HG03469 (cell line): ENCODE measurements around the gene SETDB2.
A peak's percentile ranks its signal among the peaks of the same experiment; 100 is the strongest.

Source experiments
- ATAC-seq: cut with Tn5 transposase; IDR thresholded peaks from one replicate; pipeline ENCODE4 v1.9.1; 2021; ENCODE audit warnings: mild to moderate bottlenecking, moderate library complexity, moderate number of reproducible peaks; ENCODE audit not compliant: unreplicated experiment

Gene SETDB2

GRCh38 chr13:49443704-49444523, at the start of gene SETDB2, which contains the start of gene CAB39L:
Gene SETDB2 (plus strand): TSS chr13:49444274. CDS start chr13:49451894, 7,620 bp downstream.
Gene CAB39L (minus strand): TSS chr13:49444064. CDS start chr13:49382910, 61,154 bp downstream.
- ATAC-seq = peak; percentile 90

GRCh38 chr13:49395451-49395865, 48.6 kb upstream of the SETDB2 start:
- no peak for ATAC-seq

- ATAC-seq = no peak
Observed at GRCh38 chr13:49395878-49396380, 48.1 kb upstream of the SETDB2 start.

GRCh38 chr13:49399801-49400472, 44.1 kb upstream of the SETDB2 start:
- ATAC-seq = no peak

GRCh38 chr13:49400755-49401659, 43.1 kb upstream of the SETDB2 start:
- no peak for ATAC-seq

GRCh38 chr13:49403996-49404702, 39.9 kb upstream of the SETDB2 start:
- ATAC-seq = no peak

- ATAC-seq = no peak
Observed at GRCh38 chr13:49404703-49405020, 39.4 kb upstream of the SETDB2 start.

- no peak for ATAC-seq
Observed at GRCh38 chr13:49407068-49407467, 37.0 kb upstream of the SETDB2 start.

GRCh38 chr13:49407936-49408335, 36.1 kb upstream of the SETDB2 start:
- no peak for ATAC-seq

- ATAC-seq = no peak
Observed at GRCh38 chr13:49409008-49409407, 35.1 kb upstream of the SETDB2 start.

GRCh38 chr13:49410006-49410405, 34.1 kb upstream of the SETDB2 start:
- no peak for ATAC-seq

- no peak for ATAC-seq
Observed at GRCh38 chr13:49410477-49410876, 33.6 kb upstream of the SETDB2 start.

GRCh38 chr13:49411353-49411752, 32.7 kb upstream of the SETDB2 start:
- no peak for ATAC-seq

GRCh38 chr13:49412749-49413148, 31.3 kb upstream of the SETDB2 start:
- no peak for ATAC-seq

- ATAC-seq = no peak
Observed at GRCh38 chr13:49417161-49417560, 26.9 kb upstream of the SETDB2 start.

- no peak for ATAC-seq
Observed at GRCh38 chr13:49418206-49418605, 25.9 kb upstream of the SETDB2 start.

- ATAC-seq = no peak
Observed at GRCh38 chr13:49419276-49419675, 24.8 kb upstream of the SETDB2 start.

GRCh38 chr13:49421391-49421790, 22.7 kb upstream of the SETDB2 start:
- peak; percentile 72 for ATAC-seq

GRCh38 chr13:49424011-49424560, 20.0 kb upstream of the SETDB2 start:
- no peak for ATAC-seq
